Panc1 (cell line): ENCODE results near the gene CSNK2A2.

ENCODE experiments used
- POLR2AphosphoS5 ChIP-seq: IDR thresholded peaks from 2 replicates; pipeline ENCODE4 v1.6.1; 2012; ENCODE audit warnings: mild to moderate bottlenecking, low read depth, low read length, moderate library complexity
- SIN3A ChIP-seq: IDR thresholded peaks from 2 replicates; pipeline ENCODE4 v1.6.1; 2012; ENCODE audit warnings: low read depth, mild to moderate bottlenecking, low read length, moderate library complexity, borderline replicate concordance; ENCODE audit not compliant: insufficient read depth
- TCF7L2 ChIP-seq: IDR thresholded peaks from 2 replicates; pipeline ENCODE4 v1.6.1; 2011; ENCODE audit warnings: mild to moderate bottlenecking, low read depth, low read length, inconsistent platforms
- TF ChIP-seq, protein P1 (sequence below): fragments of 450-650 bp; IDR thresholded peaks from 2 replicates; pipeline ENCODE4 v1.5.1; 2017; ENCODE audit warnings: mild to moderate bottlenecking
- TF ChIP-seq, protein P2 (sequence below), 2 experiments: IDR thresholded peaks; 2 replicates each; pipeline ENCODE4 v1.6.1; 2011 to 2012; ENCODE audit warnings: low read depth in 2 of 2, control low read depth in 1 of 2, low read length in 1 of 2, mild to moderate bottlenecking in 1 of 2, moderate library complexity in 1 of 2; ENCODE audit not compliant: insufficient read depth in 1 of 2

DNA sequence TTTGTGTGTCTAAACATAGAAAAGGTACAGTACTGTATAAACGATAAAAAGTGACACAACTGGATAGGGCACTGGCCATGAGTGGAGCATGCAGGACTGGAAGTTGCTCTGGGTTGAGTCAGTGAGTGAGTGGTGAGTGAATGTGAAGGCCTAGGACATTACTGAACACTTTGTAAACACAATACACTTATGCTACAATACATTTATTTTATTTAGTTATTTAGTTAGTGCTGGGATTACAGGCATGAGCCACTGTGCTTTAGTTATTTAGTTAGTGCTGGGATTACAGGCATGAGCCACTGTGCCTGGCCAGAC, 73.3 kb downstream of the CSNK2A2 start:
- TF ChIP-seq, protein P1, sequence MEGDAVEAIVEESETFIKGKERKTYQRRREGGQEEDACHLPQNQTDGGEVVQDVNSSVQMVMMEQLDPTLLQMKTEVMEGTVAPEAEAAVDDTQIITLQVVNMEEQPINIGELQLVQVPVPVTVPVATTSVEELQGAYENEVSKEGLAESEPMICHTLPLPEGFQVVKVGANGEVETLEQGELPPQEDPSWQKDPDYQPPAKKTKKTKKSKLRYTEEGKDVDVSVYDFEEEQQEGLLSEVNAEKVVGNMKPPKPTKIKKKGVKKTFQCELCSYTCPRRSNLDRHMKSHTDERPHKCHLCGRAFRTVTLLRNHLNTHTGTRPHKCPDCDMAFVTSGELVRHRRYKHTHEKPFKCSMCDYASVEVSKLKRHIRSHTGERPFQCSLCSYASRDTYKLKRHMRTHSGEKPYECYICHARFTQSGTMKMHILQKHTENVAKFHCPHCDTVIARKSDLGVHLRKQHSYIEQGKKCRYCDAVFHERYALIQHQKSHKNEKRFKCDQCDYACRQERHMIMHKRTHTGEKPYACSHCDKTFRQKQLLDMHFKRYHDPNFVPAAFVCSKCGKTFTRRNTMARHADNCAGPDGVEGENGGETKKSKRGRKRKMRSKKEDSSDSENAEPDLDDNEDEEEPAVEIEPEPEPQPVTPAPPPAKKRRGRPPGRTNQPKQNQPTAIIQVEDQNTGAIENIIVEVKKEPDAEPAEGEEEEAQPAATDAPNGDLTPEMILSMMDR = no peak
- TF ChIP-seq, protein P2, sequence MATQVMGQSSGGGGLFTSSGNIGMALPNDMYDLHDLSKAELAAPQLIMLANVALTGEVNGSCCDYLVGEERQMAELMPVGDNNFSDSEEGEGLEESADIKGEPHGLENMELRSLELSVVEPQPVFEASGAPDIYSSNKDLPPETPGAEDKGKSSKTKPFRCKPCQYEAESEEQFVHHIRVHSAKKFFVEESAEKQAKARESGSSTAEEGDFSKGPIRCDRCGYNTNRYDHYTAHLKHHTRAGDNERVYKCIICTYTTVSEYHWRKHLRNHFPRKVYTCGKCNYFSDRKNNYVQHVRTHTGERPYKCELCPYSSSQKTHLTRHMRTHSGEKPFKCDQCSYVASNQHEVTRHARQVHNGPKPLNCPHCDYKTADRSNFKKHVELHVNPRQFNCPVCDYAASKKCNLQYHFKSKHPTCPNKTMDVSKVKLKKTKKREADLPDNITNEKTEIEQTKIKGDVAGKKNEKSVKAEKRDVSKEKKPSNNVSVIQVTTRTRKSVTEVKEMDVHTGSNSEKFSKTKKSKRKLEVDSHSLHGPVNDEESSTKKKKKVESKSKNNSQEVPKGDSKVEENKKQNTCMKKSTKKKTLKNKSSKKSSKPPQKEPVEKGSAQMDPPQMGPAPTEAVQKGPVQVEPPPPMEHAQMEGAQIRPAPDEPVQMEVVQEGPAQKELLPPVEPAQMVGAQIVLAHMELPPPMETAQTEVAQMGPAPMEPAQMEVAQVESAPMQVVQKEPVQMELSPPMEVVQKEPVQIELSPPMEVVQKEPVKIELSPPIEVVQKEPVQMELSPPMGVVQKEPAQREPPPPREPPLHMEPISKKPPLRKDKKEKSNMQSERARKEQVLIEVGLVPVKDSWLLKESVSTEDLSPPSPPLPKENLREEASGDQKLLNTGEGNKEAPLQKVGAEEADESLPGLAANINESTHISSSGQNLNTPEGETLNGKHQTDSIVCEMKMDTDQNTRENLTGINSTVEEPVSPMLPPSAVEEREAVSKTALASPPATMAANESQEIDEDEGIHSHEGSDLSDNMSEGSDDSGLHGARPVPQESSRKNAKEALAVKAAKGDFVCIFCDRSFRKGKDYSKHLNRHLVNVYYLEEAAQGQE (IDR thresholded peaks at IDR 0.05; ENCODE audit: insufficient read depth in 1 of 2, low read depth in 2 of 2, low read length in 1 of 2) = no peak
- TF ChIP-seq POLR2AphosphoS5 (no peak), TCF7L2 (no peak), SIN3A (no peak)
